WI38 (cell line): Measurements from ENCODE around the gene BHMT2.

Experiments used
- H3K4me3 ChIP-seq: 2 replicates; pipeline ENCODE4 v1.5.1; 2011; ENCODE audit warnings: low read depth, mild to moderate bottlenecking, control low read depth, low read length
- CTCF ChIP-seq: IDR thresholded peaks from 2 replicates; pipeline ENCODE4 v1.5.1; 2012; ENCODE audit warnings: low read depth, mild to moderate bottlenecking, control low read depth, low read length

BHMT2 gene

GRCh38 chr5:79025054-79025472 is 44.5 kb upstream of the BHMT2 start:
- TF ChIP-seq CTCF, result peak; percentile 86
- peak overlapping the region; percentile 39 for H3K4me3 ChIP-seq

GRCh38 chr5:79030663-79031484 is 38.7 kb upstream of the BHMT2 start:
- TF ChIP-seq CTCF, result no peak
- H3K4me3 ChIP-seq, result no peak overlapping the region

- H3K4me3 ChIP-seq, result no peak overlapping the region
- no peak for TF ChIP-seq CTCF
Measured at GRCh38 chr5:79031485-79031867, 38.1 kb upstream of the BHMT2 start.

- no peak for TF ChIP-seq CTCF
- H3K4me3 ChIP-seq, result no peak overlapping the region
Measured at GRCh38 chr5:79032031-79032695, 37.4 kb upstream of the BHMT2 start.

GRCh38 chr5:79032782-79033181 is 36.8 kb upstream of the BHMT2 start:
- no peak overlapping the region for H3K4me3 ChIP-seq
- TF ChIP-seq CTCF, result no peak

- H3K4me3 ChIP-seq, result no peak overlapping the region
- TF ChIP-seq CTCF, result no peak
Measured at GRCh38 chr5:79035237-79035636, 34.3 kb upstream of the BHMT2 start.

GRCh38 chr5:79036769-79037168 is 32.8 kb upstream of the BHMT2 start:
- TF ChIP-seq CTCF, result no peak
- H3K4me3 ChIP-seq, result no peak overlapping the region
